ENCODE measurements around the gene PRRT1B. TPM values are rescaled to one million over a fixed set of nuclear protein-coding genes. Genes with fewer than 3 reads are reported as not detected.
"Not testable (repeated sequence)": the region's sequence is repeated elsewhere in the genome, so short reads cannot be mapped to it uniquely, and the experiment has no call there.

The PRRT1B gene
- total and polyA plus RNA-seq, 2 of the 4 experiments (the other 2 are of a cell fraction): not detected

GRCh38 chr9:131515559-131516031 lies 29.7 kb upstream of the PRRT1B start:
- Histone ChIP-seq H2AFZ (replicated peaks; ENCODE audit: low read length, poor library complexity) (peak overlapping the region; percentile 56), H3K36me3 (ENCODE audit: control insufficient read depth, insufficient read depth, low read length) (peaks cover 83% of the 10 kb centered on the region)
- DNase-seq; H3K79me1 ChIP-seq (ENCODE audit: low read depth in 1 of 2, low read length in 2 of 2); H3K27ac ChIP-seq (ENCODE audit: insufficient read depth, low read length); H3K9me1 ChIP-seq (ENCODE audit: insufficient read depth, low read length); H2AK9ac ChIP-seq (replicated peaks; ENCODE audit: low read depth, low read length, poor library complexity); BruUV-seq (replicated peaks); H2BK5ac ChIP-seq (ENCODE audit: low read depth, low read length, poor library complexity, severe bottlenecking); H3K14ac ChIP-seq (replicated peaks; ENCODE audit: low read depth, low read length); in situ Hi-C loops (cut with MboI; ENCODE audit: low sequenced_read_pairs); H3K18ac ChIP-seq (ENCODE audit: low read depth, low read length); H3K27me3 ChIP-seq (ENCODE audit: control insufficient read depth, insufficient read depth, low read length); POLR2A ChIA-PET (ENCODE audit: unreplicated experiment); H3K4me1 ChIP-seq (ENCODE audit: control insufficient read depth, insufficient read depth, low read length); H2BK15ac ChIP-seq (ENCODE audit: low read depth, low read length); CTCF ChIA-PET; H2BK20ac ChIP-seq (ENCODE audit: low read depth, low read length); H2BK120ac ChIP-seq (ENCODE audit: low read depth, low read length); H3K9me3 ChIP-seq (ENCODE audit: control insufficient read depth, insufficient read depth, low read length); H3K4ac ChIP-seq (ENCODE audit: low read depth, low read length); H4K8ac ChIP-seq (ENCODE audit: low read depth in 2 of 2, low read length in 2 of 2); H3K56ac ChIP-seq (ENCODE audit: extremely low read depth, insufficient read depth, low read length); H4K20me1 ChIP-seq (ENCODE audit: insufficient read depth, low read length); dilution Hi-C loops (cut with HindIII; ENCODE audit: low sequenced_read_pairs, unreplicated experiment); H3K23ac ChIP-seq (ENCODE audit: low read depth, low read length); H2AK5ac ChIP-seq (ENCODE audit: low read depth, low read length); H4K5ac ChIP-seq (ENCODE audit: low read depth, low read length); H3K4me3 ChIP-seq (ENCODE audit: insufficient read depth, low read depth, low read length); H4K91ac ChIP-seq (ENCODE audit: insufficient read depth, low read depth, low read length); H3K4me2 ChIP-seq (ENCODE audit: low read depth, low read length); ATAC-seq (ENCODE audit: low read depth); H3K9ac ChIP-seq (ENCODE audit: low read depth, low read length); intact Hi-C loops (cut with micrococcal nuclease): not testable (repeated sequence)
- 100% methylated on average over 8 of the region's 12 CpGs; no CpG with 5 or more reads in 1 of the 2 experiments for WGBS, 2 experiments (ENCODE audit: extremely low coverage in 2 of 2, insufficient read length in 1 of 2)

Data from IMR-90 (cell line).